ENCODE results near the gene SORCS3. TPM values are rescaled to one million over a fixed set of nuclear protein-coding genes. Genes with fewer than 3 reads are reported as not detected.

The SORCS3 gene
- total and polyA plus RNA-seq, 2 donors (not counting 1 experiment from before 2014, with no cell fraction given): not detected

DNA sequence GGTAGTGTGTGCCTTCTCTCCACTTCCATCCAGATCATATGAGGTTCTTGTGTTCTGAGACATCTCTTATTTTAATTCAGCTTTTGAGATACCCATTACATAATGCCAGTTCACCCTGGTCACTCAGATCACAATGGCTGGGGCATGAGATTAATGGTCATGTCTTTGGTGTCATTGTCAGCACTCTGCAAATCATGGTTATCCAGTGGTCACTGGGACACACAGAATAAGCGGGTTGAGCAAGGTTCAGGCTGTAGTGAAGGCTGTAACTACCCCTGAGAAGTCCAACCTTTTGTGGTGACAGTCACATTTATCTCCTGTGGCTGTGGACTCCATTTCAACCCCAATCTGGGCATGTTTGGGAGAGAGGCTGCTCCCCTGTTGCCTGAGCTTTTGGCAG, 35.8 kb downstream of the SORCS3 start:
- Mint-ChIP-seq H3K4me3 (no peak overlapping the region), H3K27ac (no peak overlapping the region), H3K27me3 (peaks cover 15% of the 10 kb centered on the region), H3K4me1 (no peaks in the 10 kb centered on the region), H3K9me3 (ENCODE audit: insufficient read depth) (no peaks in the 10 kb centered on the region)
- Histone ChIP-seq H2AFZ (ENCODE audit: insufficient read depth, low read depth, low read length, poor library complexity, severe bottlenecking) (no peak overlapping the region), H3K4me1 (ENCODE audit: control insufficient read depth in 2 of 2, insufficient read depth in 2 of 2, low read length in 2 of 2) (no peaks in the 10 kb centered on the region), H3K9ac (ENCODE audit: low read length) (no peak overlapping the region), H3K36me3 (replicated peaks in 1 of 2; ENCODE audit: control extremely low read depth in 1 of 2, control insufficient read depth in 1 of 2, extremely low read depth in 1 of 2, insufficient read depth in 2 of 2, low read length in 1 of 2) (no peaks in the 10 kb centered on the region), H4K20me1 (ENCODE audit: control insufficient read depth, insufficient read depth, low read length, poor library complexity, severe bottlenecking) (no peaks in the 10 kb centered on the region), H3K27me3 (replicated peaks in 1 of 4; ENCODE audit: control extremely low read depth in 1 of 4, control insufficient read depth in 3 of 4, insufficient read depth in 4 of 4, low read length in 3 of 4) (peaks cover 0 to 10% (median 0%) of the 10 kb centered on the region in 4 experiments), H3K79me2 (ENCODE audit: control insufficient read depth, insufficient read depth, low read length) (no peaks in the 10 kb centered on the region), H3K9me3 (ENCODE audit: control extremely low read depth in 1 of 3, control insufficient read depth in 2 of 3, insufficient read depth in 1 of 3, low read length in 2 of 3) (no peaks in the 10 kb centered on the region), H3K27ac (ENCODE audit: low read length in 2 of 2) (no peak overlapping the region), H3K4me3 (ENCODE audit: control extremely low read depth in 1 of 5, extremely low read depth in 1 of 5, insufficient read depth in 1 of 5, low read depth in 2 of 5, low read length in 4 of 5) (no peak overlapping the region), H3K4me2 (replicated peaks; ENCODE audit: low read depth, low read length, poor library complexity, severe bottlenecking) (no peak overlapping the region)
- intact Hi-C loops (cut with micrococcal nuclease): no loop called here
- POLR2A ChIA-PET: no interaction called here
- no peak for TF ChIP-seq EZH2 (IDR thresholded peaks at IDR 0.05; ENCODE audit: borderline replicate concordance, insufficient read depth, low read depth, low read length, poor library complexity, severe bottlenecking)
- TF ChIP-seq, protein P1, sequence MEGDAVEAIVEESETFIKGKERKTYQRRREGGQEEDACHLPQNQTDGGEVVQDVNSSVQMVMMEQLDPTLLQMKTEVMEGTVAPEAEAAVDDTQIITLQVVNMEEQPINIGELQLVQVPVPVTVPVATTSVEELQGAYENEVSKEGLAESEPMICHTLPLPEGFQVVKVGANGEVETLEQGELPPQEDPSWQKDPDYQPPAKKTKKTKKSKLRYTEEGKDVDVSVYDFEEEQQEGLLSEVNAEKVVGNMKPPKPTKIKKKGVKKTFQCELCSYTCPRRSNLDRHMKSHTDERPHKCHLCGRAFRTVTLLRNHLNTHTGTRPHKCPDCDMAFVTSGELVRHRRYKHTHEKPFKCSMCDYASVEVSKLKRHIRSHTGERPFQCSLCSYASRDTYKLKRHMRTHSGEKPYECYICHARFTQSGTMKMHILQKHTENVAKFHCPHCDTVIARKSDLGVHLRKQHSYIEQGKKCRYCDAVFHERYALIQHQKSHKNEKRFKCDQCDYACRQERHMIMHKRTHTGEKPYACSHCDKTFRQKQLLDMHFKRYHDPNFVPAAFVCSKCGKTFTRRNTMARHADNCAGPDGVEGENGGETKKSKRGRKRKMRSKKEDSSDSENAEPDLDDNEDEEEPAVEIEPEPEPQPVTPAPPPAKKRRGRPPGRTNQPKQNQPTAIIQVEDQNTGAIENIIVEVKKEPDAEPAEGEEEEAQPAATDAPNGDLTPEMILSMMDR (IDR thresholded peaks at IDR 0.05): no peak
- WGBS (ENCODE audit: insufficient coverage): 60% methylated on average over 1 of the region's 1 CpG
- DNase-seq (no peak), ATAC-seq (ENCODE audit: low read depth) (no peak)
- CTCF ChIA-PET: no interaction called here

DNA sequence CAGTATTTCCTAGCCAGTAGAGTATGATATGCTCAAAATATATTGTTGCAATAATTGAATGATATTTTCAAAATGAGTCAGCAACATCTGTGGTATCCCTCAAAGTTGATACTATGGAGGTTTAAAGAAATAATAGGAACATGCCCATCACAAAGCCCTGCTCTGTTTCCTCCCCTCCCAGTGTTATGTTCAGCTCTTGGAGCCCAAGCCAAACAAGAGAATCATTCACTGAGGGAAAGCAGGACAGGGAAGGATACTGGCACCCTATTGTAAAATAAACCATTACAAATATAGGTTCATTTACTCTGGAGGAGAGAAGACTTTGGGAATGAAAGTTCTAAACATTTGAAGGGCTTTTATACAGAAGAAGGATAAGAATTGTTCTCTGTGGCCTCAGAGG, 37.6 kb downstream of the SORCS3 start:
- no peak overlapping the region for H2AFZ ChIP-seq (ENCODE audit: insufficient read depth, low read depth, low read length, poor library complexity, severe bottlenecking)
- peaks cover 16% of the 10 kb centered on the region for H3K27me3 Mint-ChIP-seq

More for the DNA sequence above, 37.6 kb downstream of the SORCS3 start:
- Histone ChIP-seq H3K27me3 (replicated peaks in 1 of 4; ENCODE audit: control extremely low read depth in 1 of 4, control insufficient read depth in 3 of 4, insufficient read depth in 4 of 4, low read length in 3 of 4) (peaks cover 0 to 10% (median 0%) of the 10 kb centered on the region in 4 experiments), H4K20me1 (ENCODE audit: control insufficient read depth, insufficient read depth, low read length, poor library complexity, severe bottlenecking) (no peaks in the 10 kb centered on the region), H3K27ac (ENCODE audit: low read length in 2 of 2) (no peak overlapping the region), H3K4me1 (ENCODE audit: control insufficient read depth in 2 of 2, insufficient read depth in 2 of 2, low read length in 2 of 2) (no peaks in the 10 kb centered on the region), H3K9me3 (ENCODE audit: control extremely low read depth in 1 of 3, control insufficient read depth in 2 of 3, insufficient read depth in 1 of 3, low read length in 2 of 3) (no peaks in the 10 kb centered on the region), H3K36me3 (replicated peaks in 1 of 2; ENCODE audit: control extremely low read depth in 1 of 2, control insufficient read depth in 1 of 2, extremely low read depth in 1 of 2, insufficient read depth in 2 of 2, low read length in 1 of 2) (no peaks in the 10 kb centered on the region), H3K9ac (ENCODE audit: low read length) (no peak overlapping the region), H3K79me2 (ENCODE audit: control insufficient read depth, insufficient read depth, low read length) (no peaks in the 10 kb centered on the region), H3K4me2 (replicated peaks; ENCODE audit: low read depth, low read length, poor library complexity, severe bottlenecking) (no peak overlapping the region), H3K4me3 (ENCODE audit: control extremely low read depth in 1 of 5, extremely low read depth in 1 of 5, insufficient read depth in 1 of 5, low read depth in 2 of 5, low read length in 4 of 5) (no peak overlapping the region)
- no peak overlapping the region for H3K27ac Mint-ChIP-seq
- H3K4me3 Mint-ChIP-seq: no peak overlapping the region
- POLR2A ChIA-PET: no interaction called here
- intact Hi-C loops (cut with micrococcal nuclease): no loop called here
- CTCF ChIA-PET: interaction anchor here (0.5 kb wide), 1 partner anchor 196 kb away, joined by 3 read pairs; no protein-coding TSS in a partner anchor
- ATAC-seq (ENCODE audit: low read depth): no peak
- TF ChIP-seq, protein P1 (IDR thresholded peaks at IDR 0.05): no peak
- TF ChIP-seq EZH2 (IDR thresholded peaks at IDR 0.05; ENCODE audit: borderline replicate concordance, insufficient read depth, low read depth, low read length, poor library complexity, severe bottlenecking): no peak
- no peaks in the 10 kb centered on the region for H3K9me3 Mint-ChIP-seq (ENCODE audit: insufficient read depth)
- no peaks in the 10 kb centered on the region for H3K4me1 Mint-ChIP-seq
- DNase-seq: no peak

Data from B cell (primary cell).